ENCODE results near the gene CLEC1B.
"Not testable (repeated sequence)": the region's sequence is repeated elsewhere in the genome, so short reads cannot be mapped to it uniquely, and the experiment has no call there.

CLEC1B gene

GRCh38 chr12:9999016-9999415 lies at the start of gene CLEC1B:
CLEC1B (minus strand) TSS chr12:9999121; CDS start chr12:9999100, 21 bp downstream.
- DNase-seq: no peak

DNA sequence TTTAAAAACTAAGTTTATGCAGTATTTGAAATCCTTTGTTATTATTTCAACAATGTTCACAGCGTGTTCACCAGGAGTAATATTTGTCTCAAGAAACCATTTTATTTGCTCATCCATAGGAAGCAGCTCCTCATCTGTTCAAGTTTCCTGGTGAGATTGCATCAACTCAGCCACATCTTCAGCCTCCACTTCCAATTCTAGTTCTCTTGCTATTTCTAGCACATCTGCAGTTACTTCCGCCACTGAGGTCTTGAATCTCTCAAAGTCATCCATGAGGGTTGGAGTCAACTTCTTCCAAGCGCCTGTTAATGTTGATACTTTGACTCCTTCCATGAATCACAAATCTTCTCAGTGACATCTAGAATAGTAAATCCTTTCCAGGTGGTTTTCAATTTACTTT lies 49.6 kb upstream of the CLEC1B start:
- DNase-seq: no peak

DNA sequence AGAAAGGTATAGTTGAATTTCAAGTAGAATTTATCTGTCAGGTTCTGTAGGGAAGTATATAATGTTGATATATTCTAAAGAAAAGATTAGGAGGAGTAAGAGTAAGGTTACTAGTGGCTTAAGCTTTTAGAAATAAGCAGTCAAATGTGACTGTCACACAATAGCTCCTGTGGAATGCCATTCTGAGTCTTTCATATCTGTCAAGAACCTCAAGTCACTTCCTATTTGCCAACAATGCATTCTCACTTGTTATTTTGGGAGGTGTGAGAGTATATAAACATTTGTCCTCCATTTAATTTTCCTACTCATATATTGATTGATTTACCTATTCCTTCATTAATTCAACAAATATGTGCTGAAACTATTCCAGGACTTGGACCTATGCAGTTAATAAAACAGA lies 43.2 kb upstream of the CLEC1B start:
- DNase-seq: no peak

DNA sequence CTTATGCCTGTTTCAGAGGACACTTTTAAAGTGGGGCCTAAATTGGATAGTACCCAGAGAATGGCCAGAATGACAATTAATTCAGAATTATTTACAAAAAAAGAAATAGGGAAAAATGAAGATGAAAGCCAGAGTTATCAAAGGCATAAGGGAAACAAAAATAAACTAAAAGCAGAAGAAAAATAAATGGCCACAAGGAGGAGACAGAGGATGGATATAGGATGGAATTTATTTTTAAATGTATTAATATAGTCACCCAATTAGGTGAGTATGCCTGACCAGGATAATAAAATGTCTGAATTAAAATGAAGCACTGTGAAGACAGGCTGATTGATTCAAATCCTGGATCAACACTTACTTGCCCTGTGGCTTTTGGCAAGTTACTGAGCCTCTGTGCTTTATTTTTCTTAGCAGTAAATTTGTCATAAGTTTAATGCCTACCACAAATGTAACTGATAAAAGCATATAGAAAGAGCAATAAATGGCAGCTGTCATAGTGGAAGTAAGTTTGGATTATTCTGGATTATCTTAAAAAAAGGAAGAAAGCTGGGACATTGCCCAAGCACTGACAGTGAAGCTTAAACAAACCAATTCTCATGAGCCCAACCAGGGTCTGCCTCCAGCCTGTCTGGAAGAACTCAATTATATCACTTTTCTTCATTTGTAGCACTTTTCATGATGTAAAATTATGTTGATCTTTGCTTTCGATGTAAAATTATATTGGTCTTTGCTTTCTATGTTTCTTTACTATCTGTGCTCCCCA lies 35.0 kb upstream of the CLEC1B start:
- no peak for DNase-seq

GRCh38 chr12:10031771-10032175 lies 32.9 kb upstream of the CLEC1B start:
- DNase-seq: no peak

GRCh38 chr12:10031321-10031720 lies 32.4 kb upstream of the CLEC1B start:
- no peak for DNase-seq

DNA sequence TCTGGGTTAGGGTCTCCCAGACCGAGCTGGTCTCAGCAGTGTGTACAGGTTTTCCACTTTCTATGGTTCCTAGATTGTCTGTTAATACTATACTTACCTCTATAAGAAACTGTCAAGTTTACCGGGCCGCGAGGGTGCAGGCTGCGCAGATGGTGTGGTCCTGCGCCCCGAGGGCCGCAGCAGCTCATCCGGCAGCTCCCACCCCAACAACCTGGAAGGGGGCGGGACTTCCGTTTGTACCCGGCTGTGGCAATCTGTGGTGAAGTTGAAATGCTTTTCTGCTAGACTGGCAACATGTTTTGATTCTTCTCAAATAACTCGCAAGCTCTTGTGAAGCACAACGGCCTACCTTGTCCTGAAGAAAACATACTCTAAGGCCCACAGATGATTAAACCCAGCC lies 31.5 kb upstream of the CLEC1B start, which contains the start of gene CLEC9A:
TSS of gene CLEC9A (plus strand) at position 237 of the 400 bp plus-strand sequence. CDS start 22,006 bp downstream, outside the sequence.
- no peak for DNase-seq

DNA sequence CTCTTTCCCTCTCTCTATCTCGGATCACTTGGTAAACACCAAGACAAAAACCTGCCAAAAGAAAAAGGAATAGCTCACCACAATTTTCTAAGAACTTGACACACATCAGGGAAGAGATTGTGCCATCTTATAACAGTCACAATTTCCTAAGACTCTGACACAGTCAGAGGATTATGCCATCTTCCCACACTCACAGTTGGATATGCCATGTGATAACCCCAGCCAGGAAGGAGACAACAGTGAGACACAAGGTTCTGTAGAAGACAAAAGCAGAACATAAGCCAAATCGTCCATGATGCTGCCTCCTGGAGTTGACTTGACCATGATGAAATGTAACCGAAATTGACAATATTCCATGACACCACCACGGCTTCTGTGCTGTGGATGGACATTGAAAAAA lies 28.8 kb upstream of the CLEC1B start:
- DNase-seq: no peak

- no peak for DNase-seq
Observed at GRCh38 chr12:10027311-10027710, 28.4 kb upstream of the CLEC1B start.

DNA sequence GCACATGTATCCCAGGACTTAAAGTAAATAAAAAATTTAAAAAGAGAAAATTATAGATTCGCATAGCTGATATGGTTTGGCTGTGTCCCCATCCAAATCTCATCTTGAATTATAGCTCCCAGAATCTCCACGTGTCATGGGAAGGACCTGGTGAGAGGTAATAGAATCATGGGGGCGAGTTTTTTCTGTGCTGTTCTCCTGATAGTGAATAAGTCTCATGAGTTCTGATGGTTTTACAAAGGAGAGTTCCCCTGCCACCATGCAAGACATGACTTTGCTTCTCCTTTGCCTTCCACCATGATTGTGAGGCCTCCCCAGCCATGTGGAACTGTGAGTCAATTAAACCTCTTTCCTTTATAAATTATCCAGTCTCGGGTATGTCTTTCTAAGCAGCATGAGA lies 27.7 kb upstream of the CLEC1B start:
- DNase-seq: not testable (repeated sequence)

DNA sequence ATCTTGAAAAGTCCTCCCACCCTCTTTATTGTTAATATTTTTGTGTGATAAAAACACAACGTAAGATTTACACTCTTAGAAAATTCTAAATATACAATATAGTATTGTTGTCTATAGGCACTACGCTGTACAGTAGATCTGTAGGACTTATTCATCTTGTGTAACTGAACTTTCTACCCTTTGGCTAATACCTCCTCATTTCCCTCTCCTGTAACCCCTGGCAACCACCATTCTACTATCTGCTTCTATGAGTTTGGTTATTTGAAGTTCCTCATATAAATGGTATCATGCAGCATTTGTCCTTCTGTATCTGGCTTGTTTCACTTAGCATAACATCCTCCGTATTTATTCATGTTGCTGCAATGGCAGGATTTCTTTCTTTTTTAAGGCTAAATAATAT lies 26.3 kb upstream of the CLEC1B start:
- DNase-seq: no peak

- DNase-seq: no peak
Observed at GRCh38 chr12:10021342-10021741, 22.4 kb upstream of the CLEC1B start.

DNA sequence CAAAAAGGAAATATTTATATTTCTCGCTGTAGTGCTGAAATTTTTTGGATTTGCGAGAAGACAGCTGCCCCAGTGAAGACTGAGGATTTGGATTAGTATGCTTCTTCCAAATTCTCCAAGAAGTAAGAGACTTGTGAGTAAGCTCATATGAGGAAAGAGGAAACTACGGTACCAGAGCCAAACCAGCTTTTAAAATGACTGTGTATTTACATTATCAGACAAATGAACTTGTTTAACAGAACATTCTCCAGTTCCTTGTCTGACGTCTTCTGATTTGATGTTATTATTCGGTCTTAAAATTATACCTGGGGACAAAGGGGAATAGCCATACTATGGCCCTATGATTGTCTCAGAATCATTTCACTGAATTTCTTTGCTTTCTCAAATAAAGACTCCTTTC lies 19.5 kb upstream of the CLEC1B start:
- DNase-seq: no peak

DNA sequence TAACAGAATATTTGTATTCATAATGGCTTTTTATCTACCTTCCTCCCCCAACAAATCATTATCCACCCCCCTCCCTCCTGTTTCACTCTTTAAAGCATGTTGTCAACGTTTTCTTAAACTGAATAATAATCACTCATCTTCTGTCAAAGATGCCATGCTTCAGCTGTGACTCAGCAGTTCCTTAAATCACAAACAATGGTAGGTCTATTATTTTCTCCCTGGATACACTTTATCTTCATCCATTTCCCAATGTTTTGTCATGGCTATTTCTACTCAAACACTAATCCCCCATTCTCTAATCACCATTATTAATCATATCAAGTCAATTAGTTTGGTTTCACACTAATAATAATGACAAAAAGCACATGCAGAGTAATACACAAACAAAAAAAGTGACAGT lies 18.0 kb upstream of the CLEC1B start:
- DNase-seq: no peak

DNA sequence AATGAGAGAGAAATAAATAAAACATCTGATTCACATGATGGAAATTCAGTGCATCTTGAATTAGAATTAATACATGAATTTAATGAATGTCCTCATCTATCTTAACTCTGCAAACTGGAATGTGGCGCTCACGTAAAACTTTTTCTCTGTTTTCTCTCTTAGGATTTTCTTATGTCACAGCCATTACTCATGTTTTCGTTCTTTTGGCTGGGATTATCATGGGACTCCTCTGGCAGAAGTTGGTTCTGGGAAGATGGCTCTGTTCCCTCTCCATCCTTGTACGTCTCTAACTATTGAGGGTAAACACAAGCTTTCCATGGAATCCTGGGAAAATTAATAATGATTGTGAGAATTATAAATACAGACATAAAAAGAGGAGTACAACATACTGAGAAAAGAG lies 16.5 kb upstream of the CLEC1B start:
- DNase-seq: no peak

- DNase-seq: no peak
Observed at GRCh38 chr12:10012630-10013330, 13.9 kb upstream of the CLEC1B start.

DNA sequence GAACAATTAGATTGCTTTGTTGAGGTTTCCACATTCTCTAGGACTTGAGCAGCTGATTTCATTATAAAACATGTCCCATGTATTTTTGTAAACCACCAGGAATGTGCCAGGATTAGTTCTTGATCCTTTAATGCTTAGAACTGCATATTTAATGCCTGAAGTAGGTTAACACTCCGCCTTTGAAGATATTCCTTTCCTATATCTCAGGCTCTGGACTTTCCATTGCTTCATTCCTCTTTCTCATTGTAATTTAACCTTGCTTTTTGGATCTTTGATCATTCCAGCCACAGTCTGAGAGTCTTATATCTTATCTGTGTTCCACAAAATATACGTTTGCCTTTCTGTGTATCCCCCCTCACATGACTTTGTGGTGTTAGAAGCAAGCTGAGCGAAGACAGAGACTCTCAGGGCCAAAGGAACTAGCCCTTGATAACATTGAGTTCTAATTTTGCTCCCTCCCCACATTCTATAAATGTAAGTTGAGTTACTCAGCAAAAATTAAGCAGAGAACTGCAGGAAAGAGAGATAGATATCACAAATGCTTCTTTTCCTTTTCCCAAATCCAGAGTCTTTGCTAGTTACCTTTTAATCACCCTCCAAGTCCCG lies 2.4 kb upstream of the CLEC1B start:
- DNase-seq: no peak

DNA sequence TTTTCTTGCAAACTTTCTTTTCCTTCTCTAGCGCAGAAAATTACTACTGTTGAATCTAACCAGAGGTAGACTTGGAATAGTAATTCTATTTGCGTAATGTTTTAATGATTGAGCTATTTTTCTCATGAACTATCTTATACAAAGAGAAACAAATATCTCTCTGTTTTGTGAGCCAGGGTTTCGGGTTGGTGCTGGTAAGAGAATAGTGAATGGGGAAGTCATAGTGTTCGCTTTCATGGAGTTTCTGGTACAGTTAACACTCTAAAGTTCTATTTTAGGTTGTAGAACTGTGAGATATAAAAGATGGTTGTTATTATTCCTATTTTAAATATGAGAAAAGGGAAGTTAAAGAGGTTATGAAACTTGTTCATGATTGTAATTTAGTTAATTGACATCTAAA lies 6.6 kb downstream of the CLEC1B start:
- no peak for DNase-seq

DNA sequence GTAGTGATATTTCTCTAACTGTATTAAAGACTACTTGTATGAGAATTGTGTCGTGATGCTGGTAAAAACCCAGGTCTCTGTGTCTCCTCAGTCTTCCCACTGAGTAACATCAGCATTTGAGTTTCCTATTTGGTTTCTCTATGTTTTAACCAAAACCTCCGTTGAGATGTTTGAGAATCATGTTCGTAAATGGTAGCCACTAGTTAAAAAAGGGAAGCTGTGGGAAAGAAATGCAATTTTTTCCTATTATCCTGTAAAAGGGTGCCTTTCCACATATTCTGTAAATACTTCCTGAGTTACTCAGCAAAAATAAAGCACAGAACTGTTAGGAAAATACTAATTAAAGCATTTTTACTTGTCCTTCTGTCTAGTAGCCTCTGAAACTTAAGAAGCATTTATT lies 7.0 kb downstream of the CLEC1B start:
- no peak for DNase-seq

- no peak for DNase-seq
Observed at GRCh38 chr12:9980126-9980525, 18.8 kb downstream of the CLEC1B start.

DNA sequence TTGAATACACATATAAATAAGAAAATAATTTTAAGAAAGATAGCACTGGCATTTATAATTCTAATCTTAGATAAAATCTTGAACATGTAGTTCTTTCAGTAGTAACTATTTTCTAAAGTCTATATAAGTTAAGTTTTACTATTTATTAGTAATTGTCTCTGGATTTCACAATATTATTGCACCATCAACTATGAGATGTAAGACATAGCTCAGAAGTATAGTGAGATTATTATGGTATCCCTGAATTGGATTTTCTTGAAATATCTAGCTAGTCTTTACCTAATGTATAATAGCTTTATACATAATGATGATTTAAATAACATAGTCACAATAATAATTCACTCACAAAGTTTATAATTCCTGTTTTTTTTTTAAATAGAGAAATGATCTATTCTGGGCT lies 21.0 kb downstream of the CLEC1B start:
- no peak for DNase-seq

DNA sequence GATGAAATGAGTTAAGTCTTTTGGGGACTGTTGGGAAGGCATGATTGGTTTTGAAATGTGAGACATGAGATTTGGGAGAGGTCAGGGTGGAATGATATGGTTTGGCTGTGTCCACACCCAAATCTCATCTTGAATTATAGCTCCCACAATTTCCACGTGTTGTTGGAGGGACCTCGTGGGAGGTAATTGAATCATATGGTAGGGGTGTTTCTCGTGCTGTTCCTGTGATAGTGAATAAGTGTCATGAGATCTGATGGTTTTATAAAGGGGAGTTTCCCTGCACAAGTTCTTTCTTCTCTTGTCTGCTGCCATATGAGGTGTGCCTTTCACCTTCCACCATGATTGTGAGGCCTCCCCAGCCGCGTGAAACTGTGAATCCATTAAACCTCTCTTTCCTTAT lies 22.3 kb downstream of the CLEC1B start:
- DNase-seq: not testable (repeated sequence)

GRCh38 chr12:9975614-9976013 lies 23.3 kb downstream of the CLEC1B start:
- DNase-seq: no peak

DNA sequence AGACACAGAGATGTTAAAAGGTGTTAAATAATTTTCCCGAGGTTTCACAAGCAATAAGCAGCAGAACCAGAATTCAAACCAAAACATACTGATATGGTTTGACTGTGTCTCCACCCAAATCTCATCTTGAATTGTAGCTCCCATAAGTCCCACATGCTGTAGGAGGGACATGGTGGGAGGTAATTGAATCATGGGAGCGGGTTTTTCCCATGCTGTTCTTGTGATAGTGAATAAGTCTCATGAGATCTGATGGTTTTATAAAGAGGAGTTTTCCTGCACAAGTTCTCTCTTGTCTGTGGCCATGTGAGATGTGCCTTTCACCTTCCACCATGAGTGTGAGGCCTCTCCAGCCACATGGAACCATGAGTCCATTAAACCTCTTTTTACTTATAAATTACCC lies 24.2 kb downstream of the CLEC1B start:
- DNase-seq: not testable (repeated sequence)

Data from NCI-H187 treated with DMSO at 0.1 percent for 48 hours (cell line).